Measurements from ENCODE around the gene ZNF574.
"Not testable (repeated sequence)": the region's sequence is repeated elsewhere in the genome, so short reads cannot be mapped to it uniquely, and the experiment has no call there.

Gene ZNF574, protein sequence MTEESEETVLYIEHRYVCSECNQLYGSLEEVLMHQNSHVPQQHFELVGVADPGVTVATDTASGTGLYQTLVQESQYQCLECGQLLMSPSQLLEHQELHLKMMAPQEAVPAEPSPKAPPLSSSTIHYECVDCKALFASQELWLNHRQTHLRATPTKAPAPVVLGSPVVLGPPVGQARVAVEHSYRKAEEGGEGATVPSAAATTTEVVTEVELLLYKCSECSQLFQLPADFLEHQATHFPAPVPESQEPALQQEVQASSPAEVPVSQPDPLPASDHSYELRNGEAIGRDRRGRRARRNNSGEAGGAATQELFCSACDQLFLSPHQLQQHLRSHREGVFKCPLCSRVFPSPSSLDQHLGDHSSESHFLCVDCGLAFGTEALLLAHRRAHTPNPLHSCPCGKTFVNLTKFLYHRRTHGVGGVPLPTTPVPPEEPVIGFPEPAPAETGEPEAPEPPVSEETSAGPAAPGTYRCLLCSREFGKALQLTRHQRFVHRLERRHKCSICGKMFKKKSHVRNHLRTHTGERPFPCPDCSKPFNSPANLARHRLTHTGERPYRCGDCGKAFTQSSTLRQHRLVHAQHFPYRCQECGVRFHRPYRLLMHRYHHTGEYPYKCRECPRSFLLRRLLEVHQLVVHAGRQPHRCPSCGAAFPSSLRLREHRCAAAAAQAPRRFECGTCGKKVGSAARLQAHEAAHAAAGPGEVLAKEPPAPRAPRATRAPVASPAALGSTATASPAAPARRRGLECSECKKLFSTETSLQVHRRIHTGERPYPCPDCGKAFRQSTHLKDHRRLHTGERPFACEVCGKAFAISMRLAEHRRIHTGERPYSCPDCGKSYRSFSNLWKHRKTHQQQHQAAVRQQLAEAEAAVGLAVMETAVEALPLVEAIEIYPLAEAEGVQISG

DNA sequence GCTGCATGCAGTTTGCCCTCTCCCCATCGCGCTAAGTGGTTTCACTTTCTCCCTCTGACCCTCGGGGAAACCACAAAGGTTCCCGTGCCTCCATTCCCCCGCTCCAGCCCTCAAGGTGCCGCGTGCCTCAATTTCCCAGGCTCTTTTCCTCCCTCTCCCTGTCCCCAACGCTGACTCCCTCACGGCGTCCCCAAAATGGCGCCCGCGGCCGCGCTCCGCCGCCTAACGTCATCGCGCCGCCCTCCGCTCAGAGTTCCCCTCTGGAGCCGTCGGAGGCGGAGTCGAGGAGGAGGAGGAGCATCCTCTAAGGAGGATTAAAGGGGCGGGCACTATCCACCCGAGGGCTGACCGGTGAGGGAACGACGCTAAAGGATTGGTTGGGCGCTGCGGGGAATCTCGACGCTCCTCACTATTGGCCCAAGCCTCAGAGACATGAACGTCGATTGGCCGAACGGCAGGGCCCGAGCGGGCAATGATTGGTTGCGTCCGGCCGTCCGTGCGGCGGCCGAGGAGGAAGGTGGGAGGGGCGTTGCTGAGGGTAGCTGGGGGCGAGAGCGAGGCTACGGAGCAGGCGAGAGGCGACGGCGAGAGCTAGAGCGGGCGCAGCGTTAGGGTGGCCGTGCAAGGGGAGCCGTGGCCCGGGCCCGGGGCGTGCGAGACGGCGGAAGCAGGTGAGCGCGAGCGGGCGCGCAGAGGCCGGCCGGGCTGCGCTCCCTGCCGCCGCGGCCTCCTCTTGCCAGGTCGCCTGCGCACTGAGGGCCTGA lies at the start of gene ZNF574:
Gene ZNF574 (plus strand): TSS at position 551 of the 764 bp plus-strand sequence. CDS start 2,441 bp downstream, outside the sequence.
- DNase-seq: peak; percentile 100

DNA sequence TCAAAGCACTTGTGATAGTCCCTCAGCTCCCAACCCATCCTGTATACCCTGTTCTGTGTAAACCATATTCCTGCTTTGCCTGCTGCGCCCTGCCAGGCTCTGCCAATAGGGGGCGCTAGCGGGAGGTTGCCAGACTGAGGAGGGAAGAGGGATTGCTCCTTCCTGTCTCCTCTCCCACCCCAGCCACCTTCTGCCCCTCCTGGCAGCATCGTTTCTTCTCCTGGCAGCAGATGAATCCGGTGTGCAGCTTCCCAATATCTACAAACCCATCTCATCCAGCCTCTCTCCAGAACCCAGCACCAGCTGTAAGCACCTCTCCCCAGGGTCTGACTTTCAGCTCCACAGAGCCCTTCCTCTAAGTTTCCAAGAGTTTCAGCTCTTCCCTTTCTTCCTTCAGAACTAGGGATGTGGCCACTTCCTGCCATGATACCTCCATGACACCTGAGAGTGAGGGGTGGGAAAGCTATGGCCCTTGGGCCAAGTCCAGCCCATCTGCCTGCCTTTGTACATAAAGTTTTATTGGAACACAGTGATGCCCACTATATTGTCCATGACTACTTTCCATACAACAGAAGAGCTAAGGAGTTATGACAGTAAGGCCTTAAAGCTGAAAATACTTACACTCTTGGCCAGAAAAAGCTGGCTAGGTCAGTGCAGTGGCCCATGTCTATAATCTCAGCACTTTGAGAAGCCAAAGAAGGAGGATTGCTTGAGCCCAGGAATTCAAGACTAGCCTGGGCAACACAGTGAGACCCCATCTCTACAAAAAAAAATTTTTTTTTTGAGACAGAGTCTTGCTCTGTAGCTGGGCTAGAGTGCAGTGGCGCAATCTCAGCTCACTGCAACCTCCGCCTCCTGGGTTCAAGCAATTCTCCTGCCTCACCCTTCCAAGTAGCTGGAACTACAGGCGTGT lies 47.4 kb upstream of the ZNF574 start:
- peak; percentile 71 for DNase-seq

DNA sequence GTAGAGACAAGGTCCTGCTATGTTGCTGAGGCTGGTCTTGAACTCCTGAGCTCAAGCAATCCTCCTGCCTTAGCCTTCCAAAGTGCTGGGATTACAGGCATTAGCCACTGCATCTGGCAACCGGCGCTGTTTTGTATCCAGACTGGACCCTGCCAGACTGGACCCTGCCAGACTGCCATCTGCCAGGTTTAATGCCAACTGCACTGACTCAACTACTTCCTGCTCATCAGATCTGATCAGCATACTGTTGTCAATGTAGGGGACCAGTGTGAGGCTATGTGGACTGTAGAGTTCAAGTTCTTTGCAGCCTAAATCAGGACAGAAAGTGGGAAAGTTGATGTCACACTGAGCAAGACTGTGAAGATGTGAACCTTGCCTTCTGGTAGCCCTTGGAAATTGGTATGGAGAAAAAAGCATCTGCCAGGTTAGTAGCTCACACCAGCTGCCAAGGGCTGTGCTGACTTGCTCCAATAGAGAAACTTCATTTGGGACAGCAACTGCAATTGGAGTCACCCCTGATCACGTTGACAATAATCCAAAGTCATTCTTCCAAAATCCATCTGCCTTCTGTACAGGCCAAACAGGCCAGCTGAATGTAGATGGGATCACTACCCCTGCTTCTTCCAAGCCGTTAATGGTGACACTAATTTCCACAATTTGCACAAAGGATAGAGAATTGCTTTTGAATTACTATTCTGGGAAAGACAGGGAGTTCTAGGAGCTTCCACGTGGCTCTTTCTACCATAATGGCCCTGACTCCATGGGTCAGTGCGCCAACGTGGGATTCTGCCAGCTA lies 45.1 kb upstream of the ZNF574 start:
- no peak for DNase-seq

DNA sequence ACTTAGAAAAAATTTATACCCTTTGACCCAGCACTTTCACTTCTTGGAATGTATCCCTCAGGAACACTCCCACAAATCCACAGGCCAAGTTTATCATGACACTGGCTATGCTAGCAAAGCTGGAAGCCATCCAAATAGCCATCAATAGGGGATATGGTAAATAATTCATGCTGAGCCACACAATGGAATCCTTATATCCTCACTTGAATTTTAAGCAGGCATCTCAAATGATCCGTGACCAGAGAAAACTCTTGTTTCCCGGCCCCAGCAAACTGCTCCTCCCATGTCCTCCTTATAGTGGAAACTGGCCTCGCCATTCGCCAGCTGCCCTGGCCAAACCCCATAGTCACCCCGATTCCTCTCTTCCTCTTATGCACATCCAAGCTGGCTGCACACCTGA lies 43.5 kb upstream of the ZNF574 start:
- DNase-seq: peak; percentile 100

DNA sequence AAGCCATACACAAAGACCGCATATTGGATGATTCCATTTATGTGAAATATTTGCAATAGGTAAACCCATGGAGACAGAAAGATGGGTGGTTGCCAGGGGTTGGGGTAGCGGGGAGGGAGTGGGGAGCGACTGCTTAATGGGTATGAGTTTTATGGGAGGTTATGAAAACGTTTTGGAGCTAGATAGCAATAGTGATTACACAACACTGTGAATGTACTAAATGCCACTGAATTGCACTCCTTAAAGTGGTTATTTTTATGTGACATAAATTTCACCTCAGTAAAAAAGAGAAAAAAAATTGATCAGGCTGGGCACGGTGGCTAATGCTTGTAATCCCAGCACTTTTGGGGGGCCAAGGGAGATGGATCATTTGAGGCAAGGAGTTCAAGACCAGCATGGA lies 42.6 kb upstream of the ZNF574 start:
- no peak for DNase-seq

DNA sequence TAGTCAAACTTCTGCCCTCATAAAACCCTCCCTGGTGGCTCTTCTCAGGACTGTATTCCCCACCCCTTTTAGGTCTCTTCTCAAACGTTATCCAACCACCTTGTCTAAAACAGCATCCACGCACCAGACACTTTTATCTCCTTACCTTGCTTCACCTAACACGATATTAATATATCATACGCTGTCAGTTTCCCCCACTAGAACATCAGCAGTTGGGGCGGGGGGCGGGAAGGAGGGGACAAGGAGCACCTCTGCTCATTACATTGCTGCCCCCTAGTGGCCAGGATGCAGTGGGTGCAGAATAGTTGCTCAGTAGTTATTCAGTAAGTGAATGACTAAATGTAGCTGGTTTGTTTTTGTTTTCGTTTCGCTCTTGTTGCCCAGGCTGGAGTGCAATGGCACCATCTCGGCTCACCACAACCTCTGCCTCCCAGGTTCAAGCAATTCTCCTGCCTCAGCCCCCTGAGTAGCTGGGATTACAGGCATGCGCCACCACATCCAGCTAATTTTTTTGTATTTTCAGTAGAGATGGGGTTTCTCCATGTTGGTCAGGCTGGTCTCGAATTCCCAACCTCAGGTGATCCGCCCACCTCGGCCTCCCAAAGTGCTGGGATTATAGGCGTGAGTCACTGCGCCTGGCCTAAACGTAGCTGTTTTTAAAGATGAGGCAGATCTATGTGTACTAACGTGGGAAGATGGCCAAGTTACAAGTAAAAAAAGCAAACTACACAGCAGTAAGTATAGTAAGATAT lies 41.1 kb upstream of the ZNF574 start:
- peak; percentile 84 for DNase-seq

DNA sequence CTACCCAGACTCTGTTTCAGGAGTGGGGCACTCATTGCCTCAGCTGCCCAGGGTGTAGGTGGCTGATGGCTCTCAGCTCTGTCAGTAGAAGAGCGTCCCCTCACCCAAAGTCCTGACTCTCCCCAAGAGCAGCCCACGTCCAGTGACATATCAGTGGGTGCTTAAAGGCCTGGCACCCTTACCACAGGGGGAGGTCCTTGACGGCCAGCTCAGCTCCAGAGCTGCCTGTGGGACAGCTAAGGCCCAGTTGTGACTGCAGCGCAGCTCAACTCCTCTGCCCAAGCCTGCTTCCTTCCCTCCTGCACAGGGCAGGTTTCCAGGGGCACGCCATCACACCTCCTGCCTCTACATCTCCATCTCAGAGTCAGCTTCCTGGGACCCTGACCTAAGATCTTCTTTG lies 38.3 kb upstream of the ZNF574 start:
- DNase-seq: no peak

DNA sequence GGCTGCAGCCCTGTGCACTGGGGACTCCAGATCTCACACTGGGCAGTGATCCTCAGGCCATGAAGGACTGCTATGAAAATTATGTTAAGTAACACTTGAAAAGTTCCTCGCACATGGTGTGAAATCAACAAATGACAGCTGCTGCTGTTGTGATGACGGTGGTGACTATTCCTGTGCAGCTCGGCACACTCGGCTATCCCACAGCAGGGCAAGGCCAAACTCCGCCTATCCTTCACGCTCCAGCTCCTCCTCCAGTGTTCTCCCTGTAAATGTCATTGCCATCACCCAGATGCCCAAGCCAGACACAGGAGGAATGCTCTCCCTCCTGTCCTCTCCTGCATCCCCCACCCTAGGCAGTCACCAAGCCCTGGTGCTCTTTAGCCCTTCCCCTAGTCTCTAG lies 37.3 kb upstream of the ZNF574 start:
- DNase-seq: no peak

DNA sequence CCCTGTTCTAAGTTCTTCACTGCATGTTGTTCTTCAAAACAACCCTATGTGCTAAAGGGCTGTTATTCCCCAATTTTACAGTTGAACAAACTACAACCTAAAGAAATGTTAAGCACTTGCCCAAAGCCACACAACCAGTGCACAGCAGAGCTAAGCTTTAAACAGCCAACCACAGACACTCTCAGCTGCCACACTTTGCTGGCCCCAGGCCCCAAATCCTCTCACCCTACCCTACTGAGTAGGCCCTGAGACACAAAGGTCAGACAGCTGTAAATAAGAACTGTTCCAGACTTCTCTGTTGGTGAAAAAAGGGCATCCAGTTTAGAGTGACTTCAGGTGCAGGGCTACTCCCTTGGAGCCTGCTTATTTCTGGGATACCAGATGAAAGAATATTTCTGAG lies 35.9 kb upstream of the ZNF574 start:
- no peak for DNase-seq

DNA sequence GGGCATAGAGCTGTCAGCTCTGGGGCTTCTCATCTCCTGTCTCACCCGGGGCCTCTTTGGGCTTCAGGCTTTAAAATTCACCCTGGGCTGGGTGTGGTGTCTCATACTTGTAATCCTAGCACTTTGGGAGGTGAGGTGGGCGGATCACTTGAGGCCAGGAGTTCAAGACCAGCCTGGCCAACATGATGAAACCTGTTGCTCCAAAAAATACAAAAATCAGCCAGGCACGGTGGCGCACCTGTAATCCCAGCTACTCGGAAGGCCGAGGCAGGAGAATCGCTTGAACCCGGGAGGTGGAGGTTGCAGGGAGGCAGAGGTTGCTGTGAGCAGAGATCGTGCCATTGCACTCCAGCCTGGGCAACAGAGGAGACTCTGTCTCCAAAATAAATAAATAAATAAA lies 35.5 kb upstream of the ZNF574 start:
- DNase-seq: not testable (repeated sequence)

DNA sequence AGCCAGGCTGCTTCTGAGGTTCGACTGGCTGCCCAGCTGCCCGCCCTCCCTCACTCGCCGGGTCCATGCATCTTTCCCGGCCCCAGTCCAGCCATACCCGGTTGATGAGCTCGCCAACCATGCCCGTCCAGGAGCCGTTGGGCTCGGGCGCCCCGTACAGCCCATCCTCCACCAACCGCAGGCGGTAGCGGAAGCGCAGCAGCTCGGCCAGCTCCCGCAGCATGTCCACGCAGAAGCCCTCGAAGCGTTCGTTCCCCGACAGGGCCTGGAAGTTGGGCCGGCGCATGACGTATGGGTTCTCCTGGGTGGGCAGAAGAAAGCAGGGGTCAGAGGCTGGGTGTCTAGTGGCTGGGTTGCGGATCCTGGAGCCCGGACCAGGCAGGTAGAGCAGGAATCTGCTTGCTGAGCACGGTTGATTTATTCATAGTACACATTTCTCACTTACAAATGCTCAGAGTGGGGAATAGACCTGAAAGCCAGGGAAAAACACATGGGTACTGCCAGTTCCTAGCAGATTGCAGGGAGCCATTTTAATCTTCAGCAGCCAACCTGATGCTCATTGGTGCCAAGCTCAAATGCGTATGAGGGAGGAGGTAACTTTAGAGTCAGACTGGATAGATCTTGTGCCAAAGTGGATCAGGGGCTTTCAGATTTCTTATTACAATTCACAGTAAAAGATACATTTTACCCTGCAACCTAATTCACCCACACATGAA lies 33.4 kb upstream of the ZNF574 start:
- DNase-seq: peak; percentile 41

DNA sequence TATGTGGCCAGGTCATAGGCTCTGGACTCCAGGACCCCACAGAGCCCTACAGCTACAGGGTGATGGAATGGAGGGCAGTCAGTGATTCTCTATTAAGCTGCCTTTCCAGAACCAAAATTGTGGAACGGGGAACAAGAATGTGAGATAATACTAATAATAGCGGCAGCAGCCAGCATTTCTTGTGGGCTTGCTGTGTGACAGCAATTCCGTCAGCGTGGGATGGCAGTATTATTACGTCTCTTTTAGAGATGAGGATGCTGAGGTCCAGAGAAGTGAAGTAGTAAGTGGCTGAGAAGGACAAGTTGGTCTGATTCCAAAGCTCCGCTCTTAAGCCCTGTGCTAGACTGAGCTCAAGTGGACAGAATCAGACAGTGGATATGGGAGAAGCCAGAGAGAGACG lies 30.4 kb upstream of the ZNF574 start:
- no peak for DNase-seq

DNA sequence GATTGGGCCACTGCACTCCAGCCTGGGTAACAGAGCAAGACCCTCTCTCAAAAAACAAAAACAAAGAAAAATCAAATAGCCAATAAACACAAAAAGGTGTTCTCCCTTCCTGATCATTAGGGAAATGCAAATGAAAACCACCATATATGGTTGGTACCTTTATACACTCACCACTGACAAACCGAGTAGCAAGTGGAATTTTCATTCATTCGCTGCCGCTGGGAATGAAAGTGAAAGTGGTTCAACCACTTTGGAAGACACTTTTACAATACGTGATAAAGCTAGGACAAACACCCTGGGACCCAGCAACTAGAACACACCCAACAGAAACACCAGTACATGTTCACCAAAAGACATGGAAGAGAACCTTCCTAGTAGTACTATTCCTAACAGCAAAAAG lies 27.0 kb upstream of the ZNF574 start:
- no peak for DNase-seq

DNA sequence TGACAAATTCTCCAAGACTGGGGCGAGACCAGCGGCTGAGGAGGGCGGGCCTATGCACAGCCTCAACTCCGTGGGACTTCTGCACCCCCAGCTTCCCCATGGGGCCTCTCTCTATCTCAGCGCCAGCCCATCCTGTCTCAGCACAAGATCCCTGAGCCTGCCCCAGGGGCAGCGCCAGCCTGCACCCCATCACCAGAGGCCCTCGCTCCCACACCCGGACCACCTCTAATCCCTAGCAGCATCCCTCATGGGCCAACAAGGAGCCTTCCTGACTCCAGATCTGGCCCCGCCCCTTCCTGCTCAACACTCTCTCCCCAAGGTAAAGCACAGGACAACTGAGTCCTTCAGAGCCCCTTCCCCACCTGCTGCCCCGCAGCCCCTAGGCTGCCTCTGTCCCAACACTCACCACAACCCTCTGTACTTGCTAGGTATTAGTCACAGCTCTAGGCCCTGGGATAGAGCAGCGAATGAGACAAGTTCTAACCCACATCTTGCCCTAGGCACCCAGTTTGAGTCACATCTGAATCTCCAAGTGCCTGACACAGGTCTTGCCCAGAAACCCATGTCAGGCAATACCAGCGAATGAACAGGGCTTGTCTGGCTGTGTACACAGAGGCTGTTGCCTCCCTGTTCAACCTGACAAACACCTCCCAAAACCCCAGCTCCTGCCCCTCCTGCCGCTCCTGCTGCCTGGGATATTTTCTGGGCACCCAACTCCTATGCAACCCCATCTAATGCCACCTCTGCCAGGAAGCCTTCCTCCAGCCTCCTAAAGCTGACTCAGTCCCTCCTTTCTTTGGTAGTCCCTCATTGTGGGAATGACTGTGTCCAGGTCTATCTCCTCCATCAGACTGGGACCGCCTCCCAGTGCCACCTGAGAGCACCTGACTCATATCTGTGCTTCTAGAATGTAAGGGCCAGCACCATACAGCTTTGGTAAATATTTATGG lies 24.5 kb upstream of the ZNF574 start:
- peak; percentile 77 for DNase-seq

DNA sequence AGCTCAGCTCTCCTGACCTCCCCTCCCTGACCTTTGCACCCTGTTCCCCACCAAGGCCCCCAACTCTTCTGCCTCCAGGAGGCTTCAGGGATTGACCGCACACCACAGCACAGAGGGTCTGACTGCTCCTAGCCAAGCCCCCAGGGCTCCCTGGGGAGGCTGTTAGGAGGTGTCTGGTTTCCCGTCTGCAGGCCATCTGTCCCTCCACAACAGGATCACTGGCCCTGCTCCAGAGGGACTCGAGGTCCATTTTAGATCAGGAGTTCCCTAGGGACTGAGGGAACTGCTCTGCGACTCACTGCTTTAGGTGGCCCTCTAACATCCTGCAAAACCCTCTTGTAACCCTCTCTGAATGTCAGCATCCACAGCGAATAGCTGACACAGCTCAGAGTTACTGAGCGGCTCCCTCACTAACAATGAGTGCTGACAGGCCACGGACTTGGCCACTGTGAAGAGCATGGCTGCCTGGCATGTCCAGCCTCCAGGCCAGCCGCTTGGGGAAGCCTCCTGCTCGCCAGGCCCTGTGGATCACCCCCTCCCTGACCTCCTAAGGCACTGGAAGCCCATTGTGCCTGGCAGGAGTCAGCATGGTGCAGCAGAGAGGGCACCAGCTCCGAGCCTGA lies 23.6 kb upstream of the ZNF574 start:
- peak; percentile 94 for DNase-seq

DNA sequence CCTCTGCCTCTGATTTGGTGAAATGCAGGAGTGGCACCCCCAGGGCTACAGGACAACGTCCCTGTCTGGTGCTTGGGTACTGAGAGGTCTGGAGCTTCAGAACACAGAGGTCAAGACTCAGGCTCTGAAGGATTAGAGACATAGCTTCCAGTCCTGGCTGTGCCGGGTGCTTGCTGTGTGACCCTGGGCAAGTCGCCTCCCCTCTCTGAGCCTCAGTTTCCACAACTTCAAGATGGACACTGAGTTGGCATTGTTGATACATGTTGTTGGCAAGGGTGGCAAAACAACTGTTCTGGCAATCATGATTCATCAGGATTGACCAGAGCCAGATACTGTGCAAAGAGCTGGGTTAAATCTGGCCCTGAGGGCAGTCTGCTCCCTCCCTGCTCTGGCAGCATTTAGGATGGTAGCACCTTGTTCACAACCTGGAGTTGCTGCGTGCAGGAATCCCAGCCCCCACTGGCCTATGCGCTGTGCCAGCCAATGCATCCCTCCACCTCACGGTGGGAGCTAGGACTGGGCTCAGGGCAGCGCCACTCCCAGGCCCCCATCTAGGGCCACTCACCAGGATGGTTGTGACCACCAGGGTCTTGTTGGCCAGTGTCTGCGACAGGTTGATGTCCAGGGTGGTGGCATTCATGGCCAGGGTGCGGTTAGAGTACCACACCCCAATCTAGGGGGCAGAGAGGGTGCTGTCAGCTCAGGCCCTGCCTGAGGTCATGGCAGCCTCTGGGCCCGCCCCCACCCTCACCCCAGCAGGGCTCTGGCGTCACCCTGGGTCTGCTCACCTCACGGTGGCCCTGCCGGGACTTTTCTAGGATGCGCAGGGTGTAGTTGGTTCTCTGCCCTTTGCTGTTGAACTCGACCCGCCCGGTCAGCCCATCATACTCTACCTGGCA lies 22.7 kb upstream of the ZNF574 start:
- no peak for DNase-seq

DNA sequence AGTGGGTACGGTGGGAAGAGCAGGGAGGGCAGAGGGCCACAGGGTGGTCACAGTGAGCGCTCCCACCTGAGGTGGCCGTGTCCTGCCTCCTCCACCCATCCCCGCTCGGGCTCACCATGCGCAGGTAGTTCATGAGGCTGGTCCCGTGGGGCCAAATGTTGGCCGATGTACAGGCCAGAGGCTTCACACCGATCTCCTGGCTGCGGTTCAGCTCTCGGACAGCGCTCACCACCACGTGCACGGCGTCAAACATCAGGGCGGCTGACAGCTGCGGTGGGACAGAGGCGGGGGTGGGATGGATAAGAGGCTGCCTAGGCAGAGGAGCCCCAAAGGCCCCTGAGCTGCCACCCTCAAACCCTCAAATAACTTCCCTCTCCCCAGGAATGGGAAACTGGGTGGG lies 21.8 kb upstream of the ZNF574 start:
- no peak for DNase-seq
